H1 (cell line): ENCODE results near the gene HCST. TPM values are rescaled to one million over a fixed set of nuclear protein-coding genes. Genes with fewer than 3 reads are reported as not detected.

ENCODE experiments used
- BACH1 ChIP-seq: IDR thresholded peaks from 2 replicates; pipeline ENCODE4 v1.6.1; 2012; ENCODE audit warnings: low read length, improper control_type of control experiment
- CBX8 ChIP-seq: fragments of 300-800, 300-1000 bp; sonication (generic); IDR thresholded peaks from 2 replicates; pipeline ENCODE4 v1.7.1; 2016; ENCODE audit warnings: low read depth, low read length, borderline replicate concordance
- CEBPB ChIP-seq: IDR thresholded peaks from 2 replicates; pipeline ENCODE4 v1.6.1; 2012; ENCODE audit warnings: low read depth, low read length
- CHD2 ChIP-seq: IDR thresholded peaks from 2 replicates; pipeline ENCODE4 v1.6.1; 2012; ENCODE audit warnings: low read length, improper control_type of control experiment
- CREB1 ChIP-seq: IDR thresholded peaks from 2 replicates; pipeline ENCODE4 v1.6.1; 2012; ENCODE audit warnings: inconsistent platforms
- HDAC2 ChIP-seq, 2 experiments: fragments of 300-600 bp in 1 of 2; sonication (generic) in 1 of 2; IDR thresholded peaks; 2 replicates each; pipeline ENCODE4 v1.6.1; 2011 to 2012; ENCODE audit warnings: low read depth in 2 of 2, low read length in 2 of 2, mild to moderate bottlenecking in 2 of 2, moderate library complexity in 2 of 2, borderline replicate concordance in 1 of 2, inconsistent platforms in 1 of 2
- PHF8 ChIP-seq: fragments of 200-600 bp; sonication (generic); conservative IDR thresholded peaks from 2 replicates; pipeline ENCODE4 v1.7.1; 2012; ENCODE audit warnings: low read depth, mild to moderate bottlenecking, inconsistent platforms, low read length, moderate library complexity
- RNF2 ChIP-seq: fragments of 200-900, 300-1000 bp; sonication (generic); IDR thresholded peaks from 2 replicates; pipeline ENCODE4 v1.7.1; 2016; ENCODE audit warnings: borderline replicate concordance, low read depth, mild to moderate bottlenecking, antibody characterized with exemption, low read length; ENCODE audit not compliant: poor library complexity, severe bottlenecking; ENCODE audit errors: missing control alignments
- SIRT6 ChIP-seq: IDR thresholded peaks from one replicate; pipeline ENCODE4 v1.7.1; 2012; ENCODE audit warnings: low read length, inconsistent platforms
- SP2 ChIP-seq: IDR thresholded peaks from 2 replicates; pipeline ENCODE4 v1.6.1; 2012; ENCODE audit warnings: mild to moderate bottlenecking, low read length, inconsistent platforms
- SP4 ChIP-seq: IDR thresholded peaks from 2 replicates; pipeline ENCODE4 v1.6.1; 2012; ENCODE audit warnings: low read length, inconsistent platforms
- TAF1 ChIP-seq: IDR thresholded peaks from 2 replicates; pipeline ENCODE4 v1.6.1; 2011; ENCODE audit warnings: mild to moderate bottlenecking, low read depth, low read length
- TBP ChIP-seq: IDR thresholded peaks from 2 replicates; pipeline ENCODE4 v1.6.1; 2011; ENCODE audit warnings: low read depth, low read length, improper control_type of control experiment
- TCF12 ChIP-seq: IDR thresholded peaks from 2 replicates; pipeline ENCODE4 v1.6.1; 2011; ENCODE audit warnings: low read depth, mild to moderate bottlenecking, low read length
- polyA plus RNA-seq, 7 experiments: library from polyadenylated mRNA; depleted of rRNA in 3 of 7; stranded (reverse) in 5 of 7; unstranded in 2 of 7; fragments of >200 nt in 5 of 7; fragments of 200-250 nt in 2 of 7; gene quantifications; 1 replicate in 5 of 7; 2 replicates in 1 of 7; 4 replicates in 1 of 7; pipeline versions ENCODE4 v1.2.1 to v1.2.3, GENCODE V29; 2011 to 2013; ENCODE audit warnings: missing spikeins in 2 of 7, mixed read lengths in 2 of 7
- total RNA-seq: library from RNA; stranded (reverse); fragmentation: NEBNext Ultra II Directional; extraction: Animal tissue kit (Norgen Biotek cat#: 25700); gene quantifications from 2 replicates; pipeline ENCODE4 v1.2.1, GENCODE V29; 2021
- TF ChIP-seq, protein P1 (sequence below): IDR thresholded peaks from 2 replicates; pipeline ENCODE4 v1.6.1; 2012; ENCODE audit warnings: inconsistent platforms
- TF ChIP-seq, protein P2 (sequence below), 3 experiments: IDR thresholded peaks; 1 replicate in 2 of 3; 2 replicates in 1 of 3; pipeline versions ENCODE4 v1.5.1 to v1.6.1; 2011; ENCODE audit warnings: low read length in 3 of 3, mild to moderate bottlenecking in 3 of 3, inconsistent platforms in 2 of 3, low read depth in 1 of 3, moderate library complexity in 1 of 3; ENCODE audit not compliant: insufficient read depth in 1 of 3; ENCODE audit errors: control extremely low read depth in 1 of 3
- TF ChIP-seq, protein P3 (sequence below): IDR thresholded peaks from 2 replicates; pipeline ENCODE4 v1.6.1; 2012; ENCODE audit warnings: low read length, inconsistent platforms
- TF ChIP-seq, protein P4 (sequence below): IDR thresholded peaks from 2 replicates; pipeline ENCODE4 v1.6.1; 2011; ENCODE audit warnings: low read length, improper control_type of control experiment

HCST gene
- total and polyA plus RNA-seq, 2 of the 8 experiments (the other 6 are each of a cell fraction or from before 2014, with no cell fraction given) = 2.8 TPM; not detected in 1

DNA sequence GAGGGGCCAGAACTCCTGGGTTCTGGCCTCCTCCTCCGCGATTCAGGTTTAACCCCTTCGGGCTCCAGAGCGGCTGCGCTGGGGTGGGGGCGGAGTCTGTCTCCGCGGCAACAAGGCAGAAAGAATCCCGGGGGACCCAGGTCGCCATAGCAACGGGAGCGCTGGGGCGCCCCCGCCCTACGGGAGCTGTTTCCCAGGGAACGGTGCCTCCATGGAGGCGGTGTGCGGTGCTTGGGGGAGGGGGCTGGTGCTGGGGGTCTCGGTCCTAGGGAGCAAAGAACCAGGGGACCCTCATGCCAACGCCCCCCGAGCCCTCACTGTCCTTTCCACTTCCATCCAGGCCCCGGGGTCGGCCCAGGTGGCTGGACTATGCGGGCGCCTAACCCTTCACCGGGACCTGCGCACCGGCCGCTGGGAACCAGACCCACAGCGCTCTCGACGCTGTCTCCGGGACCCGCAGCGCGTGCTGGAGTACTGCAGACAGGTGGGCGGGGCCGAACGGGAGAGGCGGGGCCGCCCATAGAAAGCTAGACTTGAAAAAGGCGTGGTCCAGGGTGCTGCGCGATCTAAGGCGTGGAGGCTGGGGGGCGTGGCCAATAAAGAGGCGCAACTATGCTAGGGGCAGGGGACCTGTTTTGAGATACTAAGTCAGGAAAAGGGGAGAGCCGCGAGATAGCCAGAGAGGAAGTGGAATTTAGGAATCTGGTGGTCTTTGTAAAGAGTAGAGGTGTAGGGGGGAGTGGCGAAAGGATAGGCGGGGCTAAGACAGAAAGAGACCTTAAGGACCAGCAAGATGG lies 32.8 kb upstream of the HCST start (continued):
- TF ChIP-seq TAF1 = 0 out of 2 replicates have a peak, but pooled peaks have one; percentile 13
- TF ChIP-seq, protein P1, sequence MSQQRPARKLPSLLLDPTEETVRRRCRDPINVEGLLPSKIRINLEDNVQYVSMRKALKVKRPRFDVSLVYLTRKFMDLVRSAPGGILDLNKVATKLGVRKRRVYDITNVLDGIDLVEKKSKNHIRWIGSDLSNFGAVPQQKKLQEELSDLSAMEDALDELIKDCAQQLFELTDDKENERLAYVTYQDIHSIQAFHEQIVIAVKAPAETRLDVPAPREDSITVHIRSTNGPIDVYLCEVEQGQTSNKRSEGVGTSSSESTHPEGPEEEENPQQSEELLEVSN = peak; percentile 81
- no peak for TF ChIP-seq TCF12
- TF ChIP-seq SIRT6 = no peak
- TF ChIP-seq SP4 = no peak
- no peak for TF ChIP-seq CBX8
- no peak for TF ChIP-seq SP2
- 0 out of 2 replicates have a peak, but pooled peaks have one; percentile 0 for TF ChIP-seq CEBPB
- no peak for TF ChIP-seq TBP
- TF ChIP-seq PHF8 = no peak; the same call in 1 of the 2 replicates
- no peak for TF ChIP-seq CREB1
- TF ChIP-seq, protein P2, sequence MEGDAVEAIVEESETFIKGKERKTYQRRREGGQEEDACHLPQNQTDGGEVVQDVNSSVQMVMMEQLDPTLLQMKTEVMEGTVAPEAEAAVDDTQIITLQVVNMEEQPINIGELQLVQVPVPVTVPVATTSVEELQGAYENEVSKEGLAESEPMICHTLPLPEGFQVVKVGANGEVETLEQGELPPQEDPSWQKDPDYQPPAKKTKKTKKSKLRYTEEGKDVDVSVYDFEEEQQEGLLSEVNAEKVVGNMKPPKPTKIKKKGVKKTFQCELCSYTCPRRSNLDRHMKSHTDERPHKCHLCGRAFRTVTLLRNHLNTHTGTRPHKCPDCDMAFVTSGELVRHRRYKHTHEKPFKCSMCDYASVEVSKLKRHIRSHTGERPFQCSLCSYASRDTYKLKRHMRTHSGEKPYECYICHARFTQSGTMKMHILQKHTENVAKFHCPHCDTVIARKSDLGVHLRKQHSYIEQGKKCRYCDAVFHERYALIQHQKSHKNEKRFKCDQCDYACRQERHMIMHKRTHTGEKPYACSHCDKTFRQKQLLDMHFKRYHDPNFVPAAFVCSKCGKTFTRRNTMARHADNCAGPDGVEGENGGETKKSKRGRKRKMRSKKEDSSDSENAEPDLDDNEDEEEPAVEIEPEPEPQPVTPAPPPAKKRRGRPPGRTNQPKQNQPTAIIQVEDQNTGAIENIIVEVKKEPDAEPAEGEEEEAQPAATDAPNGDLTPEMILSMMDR (IDR thresholded peaks at IDR 0.05; ENCODE audit: control extremely low read depth in 1 of 3, insufficient read depth in 1 of 3, low read depth in 1 of 3, low read length in 3 of 3) = 0 out of 4 replicates have a peak, but pooled peaks of 1 of the 3 experiments have one; percentile 4
- TF ChIP-seq, protein P3, sequence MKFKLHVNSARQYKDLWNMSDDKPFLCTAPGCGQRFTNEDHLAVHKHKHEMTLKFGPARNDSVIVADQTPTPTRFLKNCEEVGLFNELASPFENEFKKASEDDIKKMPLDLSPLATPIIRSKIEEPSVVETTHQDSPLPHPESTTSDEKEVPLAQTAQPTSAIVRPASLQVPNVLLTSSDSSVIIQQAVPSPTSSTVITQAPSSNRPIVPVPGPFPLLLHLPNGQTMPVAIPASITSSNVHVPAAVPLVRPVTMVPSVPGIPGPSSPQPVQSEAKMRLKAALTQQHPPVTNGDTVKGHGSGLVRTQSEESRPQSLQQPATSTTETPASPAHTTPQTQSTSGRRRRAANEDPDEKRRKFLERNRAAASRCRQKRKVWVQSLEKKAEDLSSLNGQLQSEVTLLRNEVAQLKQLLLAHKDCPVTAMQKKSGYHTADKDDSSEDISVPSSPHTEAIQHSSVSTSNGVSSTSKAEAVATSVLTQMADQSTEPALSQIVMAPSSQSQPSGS = no peak
- TF ChIP-seq CHD2 = no peak
- TF ChIP-seq, protein P4, sequence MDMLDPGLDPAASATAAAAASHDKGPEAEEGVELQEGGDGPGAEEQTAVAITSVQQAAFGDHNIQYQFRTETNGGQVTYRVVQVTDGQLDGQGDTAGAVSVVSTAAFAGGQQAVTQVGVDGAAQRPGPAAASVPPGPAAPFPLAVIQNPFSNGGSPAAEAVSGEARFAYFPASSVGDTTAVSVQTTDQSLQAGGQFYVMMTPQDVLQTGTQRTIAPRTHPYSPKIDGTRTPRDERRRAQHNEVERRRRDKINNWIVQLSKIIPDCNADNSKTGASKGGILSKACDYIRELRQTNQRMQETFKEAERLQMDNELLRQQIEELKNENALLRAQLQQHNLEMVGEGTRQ = no peak
- no peak for TF ChIP-seq BACH1
- 0 out of 4 replicates have a peak, but pooled peaks of 1 of the 2 experiments have one; percentile 18 for TF ChIP-seq HDAC2 (IDR thresholded peaks at IDR 0.05; ENCODE audit: borderline replicate concordance in 1 of 2, low read depth in 2 of 2, low read length in 2 of 2)
- no peak for TF ChIP-seq RNF2
